ENCODE measurements around the gene CD48.

The CD48 gene

GRCh38 chr1:160746836-160747500 lies 35.3 kb upstream of the CD48 start:
- no peaks in the 10 kb centered on the region for H3K9me3 ChIP-seq (ENCODE audit: insufficient read depth, low read length, severe bottlenecking)
- H3K4me2 ChIP-seq (ENCODE audit: insufficient read depth, low read length) = no peak overlapping the region
- TF ChIP-seq EZH2 (IDR thresholded peaks at IDR 0.05; ENCODE audit: borderline replicate concordance, low read depth, low read length, severe bottlenecking) = no peak
- no peak for TF ChIP-seq CTCF (IDR thresholded peaks at IDR 0.05; ENCODE audit: borderline replicate concordance, extremely low read depth, low read length, poor library complexity, severe bottlenecking)
- H3K27me3 ChIP-seq (ENCODE audit: insufficient read depth, low read length, poor library complexity) = no peaks in the 10 kb centered on the region
- no peaks in the 10 kb centered on the region for H3K36me3 ChIP-seq (ENCODE audit: insufficient read depth, low read length)
- no peak for ATAC-seq (ENCODE audit: insufficient read depth, low read depth)
- peaks cover 9% of the 10 kb centered on the region for H3K4me1 ChIP-seq (ENCODE audit: insufficient read depth, low read length)
- H3K79me2 ChIP-seq (ENCODE audit: insufficient read depth, low read length) = no peaks in the 10 kb centered on the region
- no peak for DNase-seq
- no peaks in the 10 kb centered on the region for H4K20me1 ChIP-seq (ENCODE audit: insufficient read depth, low read length)
- H2AFZ ChIP-seq (ENCODE audit: low read depth, low read length) = no peak overlapping the region
- no peak overlapping the region for H3K4me3 ChIP-seq (ENCODE audit: low read depth in 1 of 2, low read length in 2 of 2)
- H3K27ac ChIP-seq (ENCODE audit: low read length) = no peak overlapping the region
- no peak overlapping the region for H3K9ac ChIP-seq (ENCODE audit: low read depth, low read length)

- Histone ChIP-seq H3K36me3 (ENCODE audit: insufficient read depth, low read length) (no peaks in the 10 kb centered on the region), H4K20me1 (ENCODE audit: insufficient read depth, low read length) (no peaks in the 10 kb centered on the region), H3K79me2 (ENCODE audit: insufficient read depth, low read length) (no peaks in the 10 kb centered on the region), H3K9ac (ENCODE audit: low read depth, low read length) (no peak overlapping the region), H3K4me2 (ENCODE audit: insufficient read depth, low read length) (no peak overlapping the region), H3K9me3 (ENCODE audit: insufficient read depth, low read length, severe bottlenecking) (no peaks in the 10 kb centered on the region), H3K4me1 (ENCODE audit: insufficient read depth, low read length) (no peaks in the 10 kb centered on the region), H3K27me3 (ENCODE audit: insufficient read depth, low read length, poor library complexity) (no peaks in the 10 kb centered on the region), H3K27ac (ENCODE audit: low read length) (no peak overlapping the region), H2AFZ (ENCODE audit: low read depth, low read length) (no peak overlapping the region), H3K4me3 (ENCODE audit: low read depth in 1 of 2, low read length in 2 of 2) (no peak overlapping the region)
- no peak for DNase-seq
- no peak for ATAC-seq (ENCODE audit: insufficient read depth, low read depth)
- TF ChIP-seq CTCF (IDR thresholded peaks at IDR 0.05; ENCODE audit: borderline replicate concordance, extremely low read depth, low read length, poor library complexity, severe bottlenecking) (no peak), EZH2 (IDR thresholded peaks at IDR 0.05; ENCODE audit: borderline replicate concordance, low read depth, low read length, severe bottlenecking) (no peak)
Measured at GRCh38 chr1:160745551-160745950, 33.9 kb upstream of the CD48 start.

DNA sequence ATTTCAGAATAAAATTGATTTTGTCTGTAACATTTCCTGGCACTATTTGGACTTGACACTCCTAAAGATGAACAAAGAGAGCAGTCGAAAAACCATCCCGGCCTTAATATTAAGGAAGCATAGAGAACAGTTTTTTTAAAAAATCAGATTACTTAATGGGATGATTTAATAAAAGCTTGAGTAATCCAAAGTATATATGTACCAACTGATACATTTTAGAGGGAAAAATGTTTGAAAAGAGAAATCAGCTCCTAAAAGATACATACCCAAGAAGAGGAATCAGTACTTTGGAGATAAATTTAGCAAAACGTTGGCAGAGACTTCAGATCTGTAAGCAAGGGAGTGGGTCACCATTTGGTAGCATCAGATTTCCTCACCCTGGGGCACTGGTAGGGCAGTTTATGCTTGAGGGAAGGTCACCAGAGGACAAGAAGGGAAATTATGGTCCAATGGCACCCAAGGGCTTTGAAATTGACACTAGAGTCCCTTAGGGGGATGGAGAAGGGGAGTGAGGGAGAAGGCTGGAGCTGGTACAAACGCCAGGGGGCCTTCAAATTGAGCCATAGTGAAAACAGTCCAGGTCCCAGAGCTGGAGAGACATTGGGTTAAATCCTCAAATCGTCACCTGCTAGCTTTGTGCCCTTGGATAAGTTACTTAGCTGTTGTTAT lies 33.4 kb upstream of the CD48 start:
- ATAC-seq (ENCODE audit: insufficient read depth, low read depth) (no peak), DNase-seq (no peak)
- no peak overlapping the region for H3K9ac ChIP-seq (ENCODE audit: low read depth, low read length)
- H3K27ac ChIP-seq (ENCODE audit: low read length) = no peak overlapping the region
- no peak overlapping the region for H2AFZ ChIP-seq (ENCODE audit: low read depth, low read length)
- TF ChIP-seq EZH2 (IDR thresholded peaks at IDR 0.05; ENCODE audit: borderline replicate concordance, low read depth, low read length, severe bottlenecking) = no peak
- H4K20me1 ChIP-seq (ENCODE audit: insufficient read depth, low read length) = no peaks in the 10 kb centered on the region
- H3K79me2 ChIP-seq (ENCODE audit: insufficient read depth, low read length) = no peaks in the 10 kb centered on the region
- H3K27me3 ChIP-seq (ENCODE audit: insufficient read depth, low read length, poor library complexity) = no peaks in the 10 kb centered on the region
- no peaks in the 10 kb centered on the region for H3K9me3 ChIP-seq (ENCODE audit: insufficient read depth, low read length, severe bottlenecking)
- no peaks in the 10 kb centered on the region for H3K4me1 ChIP-seq (ENCODE audit: insufficient read depth, low read length)
- H3K36me3 ChIP-seq (ENCODE audit: insufficient read depth, low read length) = no peaks in the 10 kb centered on the region
- no peak overlapping the region for H3K4me2 ChIP-seq (ENCODE audit: insufficient read depth, low read length)
- no peak overlapping the region for H3K4me3 ChIP-seq (ENCODE audit: low read depth in 1 of 2, low read length in 2 of 2)

DNA sequence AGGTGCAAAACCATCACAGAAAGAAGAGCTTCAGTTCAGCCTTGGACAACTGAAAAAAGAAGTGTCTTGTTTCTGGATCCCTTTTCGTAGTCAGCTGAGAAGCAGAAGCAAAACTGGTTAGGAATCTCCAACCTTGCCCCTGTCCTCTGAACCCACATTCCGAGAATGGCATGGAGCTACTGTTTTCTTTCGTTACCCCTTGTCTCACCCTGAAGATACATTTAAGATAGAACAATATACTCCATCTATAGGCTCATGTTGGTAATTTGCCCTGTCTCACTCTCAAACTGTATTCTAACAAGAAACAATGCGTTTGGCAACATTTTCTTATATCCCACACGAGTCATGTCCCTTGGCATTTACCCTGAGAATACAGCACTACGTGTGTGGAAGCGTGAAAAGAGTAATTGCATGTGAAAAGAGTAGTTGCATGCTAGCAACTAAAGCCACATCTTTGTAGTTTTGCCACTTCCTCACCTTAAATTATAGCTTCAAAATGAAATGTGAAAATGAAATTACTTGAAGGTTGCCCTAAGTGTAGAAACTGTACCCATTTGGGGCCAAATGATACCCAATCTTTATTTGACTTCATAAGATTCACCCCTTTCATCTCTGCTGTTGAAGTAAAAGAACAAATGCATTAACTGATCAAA lies 32.7 kb upstream of the CD48 start:
- H3K9ac ChIP-seq (ENCODE audit: low read depth, low read length) = no peak overlapping the region
- no peaks in the 10 kb centered on the region for H4K20me1 ChIP-seq (ENCODE audit: insufficient read depth, low read length)
- no peaks in the 10 kb centered on the region for H3K36me3 ChIP-seq (ENCODE audit: insufficient read depth, low read length)
- H3K4me3 ChIP-seq (ENCODE audit: low read depth in 1 of 2, low read length in 2 of 2) = no peak overlapping the region
- no peak for DNase-seq
- no peak for ATAC-seq (ENCODE audit: insufficient read depth, low read depth)
- H3K79me2 ChIP-seq (ENCODE audit: insufficient read depth, low read length) = no peaks in the 10 kb centered on the region
- no peak overlapping the region for H3K4me2 ChIP-seq (ENCODE audit: insufficient read depth, low read length)
- H2AFZ ChIP-seq (ENCODE audit: low read depth, low read length) = no peak overlapping the region
- TF ChIP-seq EZH2 (IDR thresholded peaks at IDR 0.05; ENCODE audit: borderline replicate concordance, low read depth, low read length, severe bottlenecking) (no peak), CTCF (IDR thresholded peaks at IDR 0.05; ENCODE audit: borderline replicate concordance, extremely low read depth, low read length, poor library complexity, severe bottlenecking) (no peak)
- H3K27ac ChIP-seq (ENCODE audit: low read length) = no peak overlapping the region
- no peaks in the 10 kb centered on the region for H3K9me3 ChIP-seq (ENCODE audit: insufficient read depth, low read length, severe bottlenecking)
- no peaks in the 10 kb centered on the region for H3K27me3 ChIP-seq (ENCODE audit: insufficient read depth, low read length, poor library complexity)
- no peaks in the 10 kb centered on the region for H3K4me1 ChIP-seq (ENCODE audit: insufficient read depth, low read length)

Measured in DND-41 (cell line).